SU-DHL-6 (cell line): ENCODE results near the gene ARNT2.

ENCODE experiments used
- H2AFZ ChIP-seq: fragments of 200-600 bp; sonication (generic); 2 replicates; pipeline ENCODE4 v1.6.1; 2014; ENCODE audit warnings: low read depth, mild to moderate bottlenecking, moderate library complexity, mixed read lengths, antibody characterized with exemption, low read length; ENCODE audit not compliant: severe bottlenecking
- H3F3A ChIP-seq: fragments of 200-600 bp; shearing (Covaris generic); 2 replicates; pipeline ENCODE4 v1.6.0; 2016; ENCODE audit warnings: antibody characterized with exemption, mild to moderate bottlenecking; ENCODE audit not compliant: insufficient read depth
- H3K27ac ChIP-seq: fragments of 200-600 bp; sonication (generic); 2 replicates; pipeline ENCODE4 v1.5.1; 2016; ENCODE audit warnings: low read depth, mild to moderate bottlenecking, low read length, moderate library complexity, mixed read lengths
- H3K27me3 ChIP-seq: fragments of 200-600 bp; sonication (generic), shearing (Covaris generic); 2 replicates; pipeline ENCODE4 v1.6.0; 2014; ENCODE audit warnings: mild to moderate bottlenecking, low read length
- H3K36me3 ChIP-seq: fragments of 200-600 bp; sonication (generic); 2 replicates; pipeline ENCODE4 v1.6.1; 2014; ENCODE audit warnings: mild to moderate bottlenecking, low read length, mixed read lengths
- H3K4me2 ChIP-seq: fragments of 300-600, 200-600 bp; shearing (Covaris generic), sonication (generic); 2 replicates; pipeline ENCODE4 v1.6.0; 2014; ENCODE audit warnings: low read length, low read depth, mild to moderate bottlenecking; ENCODE audit not compliant: poor library complexity, severe bottlenecking
- H3K4me3 ChIP-seq: fragments of 200-600 bp; sonication (generic); 2 replicates; pipeline ENCODE4 v1.5.1; 2014; ENCODE audit warnings: antibody characterized with exemption, low read length, mild to moderate bottlenecking, mixed read lengths; ENCODE audit not compliant: insufficient read depth, poor library complexity, severe bottlenecking
- H3K79me2 ChIP-seq: fragments of 200-600 bp; sonication (generic); 2 replicates; pipeline ENCODE4 v1.6.1; 2014; ENCODE audit warnings: mild to moderate bottlenecking, low read length, moderate library complexity; ENCODE audit not compliant: insufficient read depth
- H3K9ac ChIP-seq: fragments of 200-600 bp; sonication (generic); 2 replicates; pipeline ENCODE4 v1.7.0; 2014; ENCODE audit warnings: mild to moderate bottlenecking, low read length
- H3K9me2 ChIP-seq: fragments of 200-600 bp; sonication (generic); replicated peaks from 2 replicates; pipeline ENCODE4 v1.6.1; 2014; ENCODE audit warnings: low read length; ENCODE audit not compliant: insufficient read depth
- H3K9me3 ChIP-seq: fragments of 200-600 bp; sonication (generic); 2 replicates; pipeline ENCODE4 v1.6.1; 2014; ENCODE audit warnings: low read length, mixed read lengths; ENCODE audit not compliant: insufficient read depth
- H4K20me1 ChIP-seq: fragments of 200-600 bp; sonication (generic); 2 replicates; pipeline ENCODE4 v1.6.1; 2014; ENCODE audit warnings: low read depth, mild to moderate bottlenecking, antibody characterized with exemption, low read length, moderate library complexity, mixed read lengths
- EZH2phosphoT487 ChIP-seq: fragments of 200-600 bp; sonication (generic), shearing (Covaris generic); conservative IDR thresholded peaks from 2 replicates; pipeline ENCODE4 v1.6.1; 2018; ENCODE audit warnings: mild to moderate bottlenecking, antibody characterized with exemption, low read length, moderate library complexity, mixed read lengths
- TF ChIP-seq, protein P1 (sequence below): fragments of 200-600 bp; sonication (generic); IDR thresholded peaks from one replicate; pipeline ENCODE4 v1.5.1; 2017; ENCODE audit warnings: antibody characterized with exemption, mild to moderate bottlenecking, low read length, moderate library complexity; ENCODE audit not compliant: insufficient read depth, poor library complexity, severe bottlenecking

ARNT2 gene

DNA sequence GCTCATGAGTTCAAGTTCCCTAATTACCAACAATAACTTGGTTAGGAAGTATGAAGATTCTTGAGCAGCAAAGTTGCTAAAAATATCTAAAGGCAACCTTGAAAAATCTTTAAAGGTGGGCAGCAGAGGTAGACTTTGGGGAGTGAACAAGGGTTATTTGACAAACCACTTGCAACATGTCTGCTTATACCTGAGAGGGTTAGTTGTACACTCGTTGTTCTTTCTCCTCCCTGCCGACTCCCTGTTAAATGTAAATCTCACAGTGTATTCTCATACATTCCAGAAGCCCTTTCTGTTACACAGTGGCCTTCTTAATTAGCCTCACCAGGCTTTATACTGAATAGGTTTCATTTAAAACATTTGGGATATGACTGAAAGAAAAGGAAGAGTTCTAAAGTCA, 121.7 kb downstream of the ARNT2 start:
- H3F3A ChIP-seq: no peaks in the 10 kb centered on the region
- no peaks in the 10 kb centered on the region for H3K27me3 ChIP-seq
- no peak overlapping the region for H3K4me3 ChIP-seq
- TF ChIP-seq EZH2phosphoT487: no peak
- TF ChIP-seq, protein P1, sequence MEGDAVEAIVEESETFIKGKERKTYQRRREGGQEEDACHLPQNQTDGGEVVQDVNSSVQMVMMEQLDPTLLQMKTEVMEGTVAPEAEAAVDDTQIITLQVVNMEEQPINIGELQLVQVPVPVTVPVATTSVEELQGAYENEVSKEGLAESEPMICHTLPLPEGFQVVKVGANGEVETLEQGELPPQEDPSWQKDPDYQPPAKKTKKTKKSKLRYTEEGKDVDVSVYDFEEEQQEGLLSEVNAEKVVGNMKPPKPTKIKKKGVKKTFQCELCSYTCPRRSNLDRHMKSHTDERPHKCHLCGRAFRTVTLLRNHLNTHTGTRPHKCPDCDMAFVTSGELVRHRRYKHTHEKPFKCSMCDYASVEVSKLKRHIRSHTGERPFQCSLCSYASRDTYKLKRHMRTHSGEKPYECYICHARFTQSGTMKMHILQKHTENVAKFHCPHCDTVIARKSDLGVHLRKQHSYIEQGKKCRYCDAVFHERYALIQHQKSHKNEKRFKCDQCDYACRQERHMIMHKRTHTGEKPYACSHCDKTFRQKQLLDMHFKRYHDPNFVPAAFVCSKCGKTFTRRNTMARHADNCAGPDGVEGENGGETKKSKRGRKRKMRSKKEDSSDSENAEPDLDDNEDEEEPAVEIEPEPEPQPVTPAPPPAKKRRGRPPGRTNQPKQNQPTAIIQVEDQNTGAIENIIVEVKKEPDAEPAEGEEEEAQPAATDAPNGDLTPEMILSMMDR: no peak
- no peak overlapping the region for H3K4me2 ChIP-seq
- H3K27ac ChIP-seq: no peak overlapping the region
- H3K79me2 ChIP-seq: no peaks in the 10 kb centered on the region
- no peak overlapping the region for H2AFZ ChIP-seq
- no peaks in the 10 kb centered on the region for H3K36me3 ChIP-seq
- H3K9ac ChIP-seq: no peak overlapping the region
- H4K20me1 ChIP-seq: no peaks in the 10 kb centered on the region
- no peaks in the 10 kb centered on the region for H3K9me2 ChIP-seq
- no peaks in the 10 kb centered on the region for H3K9me3 ChIP-seq

DNA sequence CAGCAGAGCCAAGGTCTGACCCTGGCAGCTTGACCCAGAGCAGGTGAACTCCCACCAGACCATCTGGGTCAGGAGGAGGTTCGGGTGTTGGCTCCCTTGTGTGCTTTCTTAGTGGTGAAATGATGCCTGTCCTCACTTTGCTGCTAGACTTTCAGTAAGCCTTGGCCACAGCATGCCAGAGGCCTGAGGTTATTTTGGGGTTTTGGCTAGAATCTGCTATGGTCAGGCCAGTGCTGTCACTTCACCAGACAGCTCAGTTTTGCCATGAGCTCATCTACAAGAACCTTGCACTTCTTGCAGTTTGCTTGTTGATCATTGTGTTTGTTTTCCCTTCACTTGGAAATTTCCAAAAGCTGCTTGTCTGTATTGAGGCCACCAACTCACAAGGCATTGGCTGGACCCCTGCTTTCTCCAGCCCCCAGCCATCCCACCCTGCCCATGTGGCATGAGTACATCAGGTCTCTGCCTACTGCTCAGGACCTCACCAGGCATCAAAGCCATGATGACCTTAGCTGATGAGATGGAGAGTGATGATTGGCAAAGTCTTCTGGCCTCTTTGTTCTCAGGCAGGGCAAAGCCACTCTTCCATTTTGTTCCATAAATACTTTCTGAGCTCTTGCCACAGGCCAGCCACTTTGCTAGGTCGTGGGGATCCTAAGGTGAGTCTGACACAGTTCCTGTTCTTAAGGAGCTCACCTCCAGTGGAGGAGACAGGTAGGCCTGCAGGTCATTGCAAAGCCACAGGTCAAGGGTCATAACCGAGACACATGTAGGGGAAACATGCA, 122.6 kb downstream of the ARNT2 start:
- Histone ChIP-seq H3K27ac (no peak overlapping the region), H3K27me3 (no peaks in the 10 kb centered on the region), H3K9me2 (no peaks in the 10 kb centered on the region), H3K9ac (no peak overlapping the region), H2AFZ (no peak overlapping the region), H3K4me3 (no peak overlapping the region), H3K4me2 (no peak overlapping the region), H3K36me3 (no peaks in the 10 kb centered on the region), H3F3A (no peaks in the 10 kb centered on the region), H4K20me1 (no peaks in the 10 kb centered on the region), H3K79me2 (no peaks in the 10 kb centered on the region), H3K9me3 (no peaks in the 10 kb centered on the region)
- no peak for TF ChIP-seq EZH2phosphoT487
- TF ChIP-seq, protein P1: no peak

DNA sequence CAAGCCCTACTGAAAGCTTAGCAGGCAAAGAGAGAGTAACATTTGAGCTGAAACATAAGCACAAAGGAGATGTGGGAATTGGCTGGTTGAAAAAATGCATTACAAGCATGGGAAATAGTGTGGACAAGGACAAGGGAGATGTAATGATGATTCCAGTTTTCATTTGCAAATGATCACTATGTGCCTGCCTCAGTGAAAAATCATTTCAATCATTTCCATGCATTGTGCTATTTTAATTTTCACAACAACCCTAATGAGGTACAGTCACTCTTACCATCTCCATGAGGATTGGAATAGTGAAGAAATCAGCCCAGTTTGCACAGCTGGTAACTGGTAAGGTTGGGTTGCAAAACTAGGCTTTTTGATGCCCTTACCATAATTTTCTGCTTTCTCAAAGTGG, 123.2 kb downstream of the ARNT2 start:
- Histone ChIP-seq H4K20me1 (no peaks in the 10 kb centered on the region), H2AFZ (no peak overlapping the region), H3K4me3 (no peak overlapping the region), H3K9ac (no peak overlapping the region), H3K9me2 (no peaks in the 10 kb centered on the region), H3K4me2 (no peak overlapping the region), H3K36me3 (no peaks in the 10 kb centered on the region), H3F3A (no peaks in the 10 kb centered on the region), H3K27me3 (no peaks in the 10 kb centered on the region), H3K79me2 (no peaks in the 10 kb centered on the region), H3K27ac (no peak overlapping the region), H3K9me3 (no peaks in the 10 kb centered on the region)
- TF ChIP-seq EZH2phosphoT487: no peak
- TF ChIP-seq, protein P1: no peak
